Neural crest cell (in vitro differentiated cells): Measurements from ENCODE around the gene CBX5. TPM values are rescaled to one million over a fixed set of nuclear protein-coding genes. Genes with fewer than 3 reads are reported as not detected.
A peak's percentile ranks its signal among the peaks of the same experiment; 100 is the strongest.
"Not testable (repeated sequence)": the region's sequence is repeated elsewhere in the genome, so short reads cannot be mapped to it uniquely, and the experiment has no call there.

Experiments used
- DNase-seq: peaks from one replicate; pipeline ENCODE4 v3.0.0; 2021; ENCODE audit warnings: low read depth, mixed read lengths, low spot score
- H3K27ac Mint-ChIP-seq: one replicate; pipeline ENCODE4 v1.8.0; 2021; ENCODE audit warnings: mild to moderate bottlenecking, mixed read lengths; ENCODE audit not compliant: unreplicated experiment
- H3K27me3 Mint-ChIP-seq: 2 replicates; pipeline ENCODE4 v1.8.0; 2021; ENCODE audit warnings: low read depth, mild to moderate bottlenecking, mixed read lengths
- H3K36me3 Mint-ChIP-seq: 2 replicates; pipeline ENCODE4 v1.8.0; 2021; ENCODE audit warnings: low read depth, mild to moderate bottlenecking, mixed read lengths
- H3K4me1 Mint-ChIP-seq: 2 replicates; pipeline ENCODE4 v1.8.0; 2021; ENCODE audit warnings: mixed read lengths
- H3K4me3 Mint-ChIP-seq: one replicate; pipeline ENCODE4 v1.8.0; 2021; ENCODE audit warnings: mild to moderate bottlenecking, mixed read lengths
- H3K9me3 Mint-ChIP-seq: 2 replicates; pipeline ENCODE4 v1.8.0; 2021; ENCODE audit warnings: mixed read lengths
- CTCF ChIP-seq: fragments of 200-600 bp; sonication (generic); conservative IDR thresholded peaks from 2 replicates; pipeline ENCODE4 v1.5.0; 2021; ENCODE audit warnings: antibody characterized with exemption, mild to moderate bottlenecking
- total RNA-seq: library from RNA; stranded (reverse); gene quantifications from 2 replicates; pipeline ENCODE4 v1.2.1, GENCODE V29; 2021

The CBX5 gene
- total RNA-seq, 1 donor from 2014 or later: 369 TPM

GRCh38 chr12:54286042-54287030 is 6.4 kb upstream of the CBX5 start:
- TF ChIP-seq CTCF: no peak
- H3K4me3 Mint-ChIP-seq: no peak overlapping the region
- H3K4me1 Mint-ChIP-seq: peaks cover 60% of the 10 kb centered on the region
- no peaks in the 10 kb centered on the region for H3K9me3 Mint-ChIP-seq
- H3K27ac Mint-ChIP-seq: peak overlapping the region; percentile 20
- H3K36me3 Mint-ChIP-seq: peaks cover 27% of the 10 kb centered on the region
- peaks cover 20% of the 10 kb centered on the region for H3K27me3 Mint-ChIP-seq
- DNase-seq: no peak

GRCh38 chr12:54285150-54286041 is 5.5 kb upstream of the CBX5 start:
- TF ChIP-seq CTCF: peak; percentile 58
- peaks cover 20% of the 10 kb centered on the region for H3K27me3 Mint-ChIP-seq
- no peaks in the 10 kb centered on the region for H3K9me3 Mint-ChIP-seq
- peaks cover 27% of the 10 kb centered on the region for H3K36me3 Mint-ChIP-seq
- H3K4me1 Mint-ChIP-seq: peaks cover 60% of the 10 kb centered on the region
- no peak for DNase-seq
- peak overlapping the region; percentile 31 for H3K27ac Mint-ChIP-seq
- H3K4me3 Mint-ChIP-seq: no peak overlapping the region

DNA sequence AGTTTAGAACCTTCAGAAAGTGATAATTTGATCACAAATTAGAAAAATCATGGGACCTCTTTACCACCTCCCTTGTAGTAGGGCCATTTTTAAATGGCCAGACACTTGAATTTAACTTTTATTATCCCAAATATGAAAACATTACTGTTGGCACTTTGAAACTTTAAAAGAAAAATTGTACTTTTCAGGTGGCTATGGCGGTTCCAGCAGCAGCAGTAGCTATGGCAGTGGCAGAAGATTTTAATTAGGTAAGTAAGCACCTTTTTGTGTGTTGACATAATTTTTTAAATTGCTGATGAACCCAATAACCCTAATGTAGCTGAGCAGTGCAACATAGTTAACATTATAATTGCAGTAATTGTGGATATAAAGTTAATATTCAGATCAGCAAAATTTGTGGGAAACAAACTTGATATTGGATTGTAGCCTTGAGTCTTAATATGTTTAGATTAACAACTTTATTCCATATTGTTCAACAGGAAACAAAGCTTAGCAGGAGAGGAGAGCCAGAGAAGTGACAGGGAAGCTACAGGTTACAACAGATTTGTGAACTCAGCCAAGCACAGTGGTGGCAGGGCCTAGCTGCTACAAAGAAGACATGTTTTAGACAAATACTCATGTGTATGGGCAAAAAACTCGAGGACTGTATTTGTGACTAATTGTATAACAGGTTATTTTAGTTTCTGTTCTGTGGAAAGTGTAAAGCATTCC is 4.3 kb upstream of the CBX5 start:
- H3K4me1 Mint-ChIP-seq: peaks cover 60% of the 10 kb centered on the region

DNA sequence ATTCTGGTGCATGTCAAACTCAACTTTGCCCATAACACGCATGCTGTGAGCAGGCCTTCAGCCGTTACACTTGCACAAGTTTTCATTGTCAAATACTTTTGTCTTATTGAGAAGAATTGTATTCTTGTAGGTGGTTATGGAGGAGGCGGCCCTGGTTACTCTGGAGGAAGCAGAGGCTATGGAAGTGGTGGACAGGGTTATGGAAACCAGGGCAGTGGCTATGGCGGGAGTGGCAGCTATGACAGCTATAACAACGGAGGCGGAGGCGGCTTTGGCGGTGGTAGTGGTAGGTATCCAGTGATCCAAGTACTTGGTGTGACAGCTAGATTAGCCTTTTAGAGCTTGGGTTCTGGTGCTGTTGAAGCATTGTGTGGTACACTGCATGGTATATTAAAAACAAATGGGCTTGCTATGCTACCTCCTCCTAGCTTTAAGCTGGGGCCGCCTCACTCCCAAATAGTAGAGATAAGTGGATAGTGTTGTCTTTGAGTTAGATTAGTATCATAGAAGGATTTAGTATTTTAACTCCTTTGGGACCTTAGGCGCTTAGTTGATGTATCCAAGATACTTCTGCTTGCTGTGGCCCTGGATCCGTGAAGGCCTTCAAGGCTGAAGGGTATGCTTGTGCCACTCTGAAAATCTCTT is 3.1 kb upstream of the CBX5 start:
- H3K27me3 Mint-ChIP-seq: peaks cover 16% of the 10 kb centered on the region
- peaks cover 57% of the 10 kb centered on the region for H3K4me1 Mint-ChIP-seq
- H3K9me3 Mint-ChIP-seq: no peaks in the 10 kb centered on the region
- H3K27ac Mint-ChIP-seq: no peak overlapping the region
- DNase-seq: no peak
- H3K4me3 Mint-ChIP-seq: no peak overlapping the region
- peaks cover 27% of the 10 kb centered on the region for H3K36me3 Mint-ChIP-seq
- TF ChIP-seq CTCF: no peak

More for the DNA sequence above, 4.3 kb upstream of the CBX5 start:
- not testable (repeated sequence) for H3K4me3 Mint-ChIP-seq, H3K9me3 Mint-ChIP-seq, DNase-seq
- Mint-ChIP-seq H3K27me3 (peaks cover 20% of the 10 kb centered on the region), H3K27ac (peak overlapping the region; percentile 25), H3K36me3 (peaks cover 27% of the 10 kb centered on the region)

DNA sequence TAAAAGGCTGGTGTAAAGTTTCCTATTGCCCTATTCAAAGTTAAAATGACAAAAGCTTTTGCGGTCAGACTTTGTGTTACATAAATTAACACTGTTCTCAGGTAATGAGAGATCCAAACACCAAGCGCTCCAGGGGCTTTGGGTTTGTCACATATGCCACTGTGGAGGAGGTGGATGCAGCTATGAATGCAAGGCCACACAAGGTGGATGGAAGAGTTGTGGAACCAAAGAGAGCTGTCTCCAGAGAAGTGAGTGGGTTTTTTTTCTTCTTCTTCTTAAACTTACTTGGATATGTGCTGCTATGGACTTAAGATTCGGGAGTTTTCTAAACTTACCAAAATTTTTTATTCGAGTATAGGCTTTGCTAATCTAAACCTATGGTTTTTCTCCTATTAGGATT is 1.8 kb upstream of the CBX5 start:
- H3K36me3 Mint-ChIP-seq: peaks cover 24% of the 10 kb centered on the region
- not testable (repeated sequence) for H3K27ac Mint-ChIP-seq, H3K4me3 Mint-ChIP-seq, H3K9me3 Mint-ChIP-seq, DNase-seq
- peaks cover 47% of the 10 kb centered on the region for H3K4me1 Mint-ChIP-seq
- peaks cover 16% of the 10 kb centered on the region for H3K27me3 Mint-ChIP-seq

DNA sequence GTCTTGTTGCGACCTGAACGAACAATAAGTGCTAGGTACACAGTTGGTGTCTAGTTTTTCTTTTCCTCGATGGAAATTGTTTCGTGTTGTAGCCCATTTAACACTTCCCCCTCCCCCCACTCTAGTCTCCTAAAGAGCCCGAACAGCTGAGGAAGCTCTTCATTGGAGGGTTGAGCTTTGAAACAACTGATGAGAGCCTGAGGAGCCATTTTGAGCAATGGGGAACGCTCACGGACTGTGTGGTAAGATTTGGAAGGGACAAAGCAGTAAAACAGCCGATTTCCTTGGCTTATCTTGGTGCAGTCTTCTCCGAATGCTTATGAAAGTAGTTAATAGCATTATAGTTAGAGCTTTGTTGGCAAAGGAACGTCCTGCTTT is 1.3 kb upstream of the CBX5 start:
- H3K4me3 Mint-ChIP-seq, H3K9me3 Mint-ChIP-seq, H3K27ac Mint-ChIP-seq, DNase-seq: not testable (repeated sequence)
- peaks cover 20% of the 10 kb centered on the region for H3K36me3 Mint-ChIP-seq
- peaks cover 47% of the 10 kb centered on the region for H3K4me1 Mint-ChIP-seq
- H3K27me3 Mint-ChIP-seq: peaks cover 16% of the 10 kb centered on the region
